HG02763 (cell line): ENCODE measurements around the gene RBM33.
"Not testable (repeated sequence)": the region's sequence is repeated elsewhere in the genome, so short reads cannot be mapped to it uniquely, and the experiment has no call there.

Experiments used
- ATAC-seq: cut with Tn5 transposase; IDR thresholded peaks from one replicate; pipeline ENCODE4 v1.9.1; 2021; ENCODE audit warnings: mild to moderate bottlenecking, moderate library complexity; ENCODE audit not compliant: unreplicated experiment

Gene RBM33

DNA sequence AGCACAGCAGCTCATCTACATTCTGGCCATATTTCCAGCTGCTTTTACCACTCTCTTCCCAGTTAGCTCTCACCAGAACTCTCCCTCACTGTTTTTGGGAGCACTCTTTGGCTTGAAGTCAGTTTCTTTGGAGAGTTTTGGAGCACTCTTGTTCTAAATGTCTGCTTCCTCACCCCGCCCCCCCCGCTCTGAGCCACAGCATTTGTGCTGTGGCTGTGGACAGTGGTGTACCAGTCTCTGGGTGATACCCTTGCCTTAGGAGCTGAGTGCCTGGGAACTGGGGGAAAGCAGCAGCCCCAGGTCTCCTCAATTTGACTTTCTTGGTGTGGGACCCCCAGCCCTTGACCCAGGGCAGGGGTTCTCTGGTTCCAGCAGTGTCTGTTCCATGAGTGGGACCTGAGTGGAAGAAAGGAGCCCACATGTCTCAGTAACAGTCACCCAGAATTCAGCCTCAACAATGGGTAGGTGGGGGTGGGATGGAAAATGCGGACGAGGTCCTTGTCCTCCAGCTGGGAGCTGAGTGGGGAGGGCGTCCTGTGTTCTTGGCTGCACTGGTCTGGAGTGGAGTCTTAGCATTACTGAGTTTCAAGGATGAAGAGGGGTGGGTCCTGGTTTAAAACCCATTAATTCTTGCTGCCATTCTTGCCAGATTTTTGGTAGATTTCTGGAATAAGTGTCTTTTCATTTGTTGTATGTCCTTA is 18.0 kb downstream of the RBM33 start:
- ATAC-seq, result no peak

DNA sequence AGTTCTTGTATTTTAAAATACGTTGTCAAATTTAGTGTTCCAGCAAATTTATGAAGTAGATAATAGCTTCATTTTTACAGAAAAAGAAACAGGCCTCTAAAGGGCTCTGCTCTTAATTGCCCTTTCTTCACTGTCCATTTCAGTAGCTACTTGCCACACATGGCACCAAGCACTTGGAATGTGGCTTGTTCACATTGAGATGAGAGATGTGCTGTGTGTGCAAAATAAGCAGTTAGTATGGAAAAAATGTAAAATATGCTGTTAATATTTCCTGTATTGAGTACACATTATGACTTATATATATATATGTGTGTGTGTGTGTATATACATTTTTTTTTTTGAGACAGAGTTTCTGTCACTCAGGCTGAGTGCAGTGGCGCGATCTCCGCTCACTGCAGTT is 19.5 kb downstream of the RBM33 start:
- ATAC-seq, result no peak

DNA sequence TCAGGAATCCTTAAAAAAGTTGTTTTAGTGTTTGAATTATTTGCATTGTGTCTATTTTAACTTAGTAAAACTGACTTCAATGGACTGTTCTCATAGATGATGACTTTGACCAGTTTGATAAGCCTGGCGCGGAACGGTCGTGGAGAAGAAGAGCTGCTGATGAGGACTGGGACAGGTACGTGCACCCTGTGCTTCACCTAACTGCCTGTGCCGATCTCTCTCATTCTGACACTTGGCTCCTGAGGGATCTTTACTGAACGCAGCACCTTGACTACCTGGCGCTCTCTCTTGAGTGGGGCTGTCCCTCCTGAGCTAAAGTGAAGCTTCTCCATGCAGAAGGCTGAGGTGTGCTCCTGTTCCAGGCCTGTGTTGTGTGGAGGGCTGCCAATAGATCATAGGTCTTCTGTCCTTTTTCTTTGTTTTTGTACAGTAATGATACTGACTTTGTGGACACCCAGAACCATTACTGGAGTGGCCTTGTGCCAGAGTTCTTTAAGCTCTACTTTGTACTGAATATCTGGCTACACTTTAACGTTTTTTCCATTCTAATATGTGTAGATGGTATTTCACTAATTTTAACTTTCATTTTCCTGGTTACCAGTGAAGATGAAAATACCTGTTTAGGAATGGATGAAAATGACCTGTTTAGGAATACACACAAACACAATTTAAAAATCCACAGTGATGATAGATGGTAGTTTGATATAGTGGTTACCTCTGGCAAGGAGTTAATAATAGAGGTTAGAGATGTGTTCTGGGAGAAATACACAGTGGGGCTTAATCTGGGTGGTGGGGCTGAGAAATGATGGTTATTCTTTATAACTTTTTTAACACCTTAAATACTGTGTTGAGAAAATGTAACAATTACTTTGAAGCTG is 20.9 kb downstream of the RBM33 start:
- no peak for ATAC-seq

DNA sequence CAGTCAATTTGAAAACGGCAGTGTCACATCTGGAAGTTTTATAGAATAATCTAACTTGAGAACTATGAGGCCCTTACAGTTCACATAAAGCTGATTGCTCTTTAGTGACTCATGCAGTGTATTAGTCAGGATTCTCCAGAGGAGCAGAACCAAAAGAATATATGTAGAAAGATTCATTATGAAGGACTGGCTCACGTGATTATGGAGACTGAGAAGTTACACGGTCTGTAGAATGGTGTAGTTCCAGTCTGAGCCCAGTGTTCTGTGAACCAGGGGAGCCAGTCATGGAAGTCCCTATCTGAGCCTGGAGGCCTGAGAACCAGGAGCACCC is 21.5 kb downstream of the RBM33 start:
- no peak for ATAC-seq

DNA sequence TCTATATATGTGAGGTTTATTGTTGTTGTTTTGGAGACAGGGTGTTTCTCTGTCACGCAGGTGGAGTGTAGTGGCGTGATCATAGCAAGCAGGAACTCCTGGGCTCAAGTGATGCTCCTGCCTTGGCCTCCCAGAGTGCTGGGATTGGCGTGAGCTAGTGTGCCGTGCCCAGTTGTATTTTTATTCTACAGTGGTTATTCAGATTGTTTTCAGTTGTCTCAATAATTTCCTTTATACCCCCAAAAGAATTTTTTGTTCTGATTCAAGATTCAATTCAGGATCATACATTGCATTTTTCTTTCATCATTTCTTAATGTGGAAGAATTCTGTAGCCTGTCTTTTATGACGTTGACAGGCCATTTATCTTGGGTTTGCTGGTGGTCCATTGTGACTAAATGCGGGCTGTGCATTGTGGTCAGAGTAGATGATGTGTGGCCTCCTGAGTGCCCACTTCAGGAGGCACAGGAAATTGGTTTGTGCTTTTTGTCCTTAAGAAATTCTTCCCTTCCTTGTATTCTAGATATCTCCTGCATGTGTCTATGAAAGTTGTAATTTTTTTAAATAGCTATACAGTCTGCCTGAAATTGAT is 22.9 kb downstream of the RBM33 start:
- no peak for ATAC-seq

DNA sequence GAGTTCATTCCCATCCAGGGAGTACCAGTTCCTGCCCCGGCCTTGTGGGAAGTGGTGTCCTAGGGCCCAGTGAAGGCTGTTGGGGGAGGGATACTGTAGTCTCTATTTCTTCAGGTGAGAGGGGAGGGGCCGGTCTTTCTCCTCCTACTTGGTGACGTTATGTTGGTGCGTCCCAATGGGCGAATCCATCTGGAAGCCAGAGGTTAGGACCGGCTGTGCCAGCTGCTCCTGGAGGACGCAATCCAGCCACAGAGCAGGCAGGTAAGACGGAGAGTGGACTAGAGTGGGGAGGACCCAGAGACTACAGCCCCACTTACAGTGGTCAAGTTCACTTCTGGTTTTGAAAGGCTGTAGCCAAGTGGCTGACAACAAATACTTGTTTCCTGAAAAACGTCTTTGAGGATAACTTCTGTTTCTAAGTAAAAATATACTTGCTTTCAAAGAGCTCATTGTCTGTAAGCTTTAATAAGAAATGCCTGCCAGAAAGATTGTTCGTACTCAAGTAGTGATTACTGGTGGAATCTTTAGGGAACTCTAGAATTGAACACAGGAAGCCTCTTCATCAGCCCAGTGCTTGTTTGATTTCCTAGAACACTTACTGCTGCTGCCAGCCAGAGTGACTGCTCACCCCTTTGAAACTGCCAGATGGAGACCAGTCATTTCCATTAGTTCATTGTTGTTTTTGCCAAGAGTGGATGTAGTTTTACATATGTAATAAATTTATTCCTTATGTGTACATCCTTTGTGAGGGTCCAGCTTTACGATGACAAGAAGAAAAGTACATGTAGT is 25.4 kb downstream of the RBM33 start:
- ATAC-seq, result no peak

DNA sequence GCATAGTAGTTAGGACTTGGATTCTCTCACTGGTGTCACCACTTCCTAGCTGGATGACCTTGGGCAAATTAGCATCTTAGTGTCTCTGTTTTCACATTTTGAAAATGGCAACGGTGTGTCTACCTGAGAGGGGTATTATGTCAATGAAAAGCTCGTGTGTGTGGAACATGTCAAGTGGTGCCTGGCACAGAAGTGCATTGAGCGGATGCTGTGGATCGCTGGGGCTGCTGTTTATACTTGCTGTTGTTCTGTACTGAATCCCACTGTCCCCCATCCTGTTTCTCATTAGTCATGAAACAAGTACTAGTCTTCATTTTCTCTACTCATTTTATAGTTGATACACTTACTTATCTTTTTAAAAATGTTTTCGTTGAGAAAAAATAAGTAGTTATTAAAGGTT is 26.1 kb downstream of the RBM33 start:
- no peak for ATAC-seq

DNA sequence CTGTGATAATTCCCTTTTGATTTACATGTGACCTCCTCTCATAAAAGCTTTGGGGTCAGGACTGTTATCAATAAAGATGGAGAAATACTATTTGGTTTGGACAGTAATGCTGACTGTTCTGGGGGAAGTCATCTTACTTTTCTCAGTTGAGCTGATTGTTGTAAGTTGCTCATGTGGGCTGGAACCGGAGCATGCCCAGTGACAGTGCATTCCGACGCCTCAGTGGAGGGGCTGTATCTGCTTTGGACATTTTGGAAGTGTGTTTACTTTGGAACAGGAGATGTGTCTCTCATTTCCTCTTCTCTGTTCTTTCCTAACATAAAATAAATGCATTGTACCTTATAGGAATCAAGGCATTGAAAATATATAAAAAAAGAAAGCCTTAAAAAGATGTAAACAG is 30.1 kb downstream of the RBM33 start:
- no peak for ATAC-seq

DNA sequence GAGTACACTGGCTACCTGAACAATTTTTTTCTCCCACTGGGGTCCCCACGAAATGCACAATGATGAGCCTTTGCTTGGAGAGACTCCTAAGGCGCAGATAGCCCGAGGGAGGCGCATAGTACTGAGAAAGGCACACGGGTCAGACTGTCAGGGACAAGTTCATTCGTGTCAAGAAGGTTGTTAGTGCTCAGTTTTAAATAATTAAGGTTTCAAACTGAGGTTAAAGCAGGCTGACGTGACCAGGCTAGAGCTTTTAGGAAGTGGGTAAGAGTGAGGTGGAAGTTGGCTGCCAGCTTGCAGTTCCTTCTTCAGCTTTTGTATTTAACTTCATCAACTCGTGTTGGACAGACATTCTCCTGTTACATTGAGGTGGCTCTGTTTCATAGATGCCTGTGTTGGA is 31.6 kb downstream of the RBM33 start:
- ATAC-seq, result no peak

DNA sequence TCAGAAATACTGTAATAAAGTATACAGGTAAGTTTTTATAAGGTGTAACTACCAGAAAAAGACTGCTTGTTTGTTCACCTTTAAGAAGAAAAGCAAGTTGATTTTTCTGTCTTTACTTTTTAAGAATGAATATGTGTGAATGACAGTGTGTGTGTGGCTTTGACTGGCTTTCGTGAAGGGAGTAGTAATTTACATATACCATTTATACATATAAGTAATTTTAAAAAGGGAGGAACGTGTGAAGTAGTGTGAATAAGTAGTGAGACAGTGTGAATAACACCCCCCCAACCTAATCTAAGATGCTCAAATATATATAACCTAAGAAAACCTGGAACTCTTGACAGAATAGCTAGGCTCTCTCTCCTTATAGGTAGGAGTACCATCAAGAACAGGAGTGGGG is 33.2 kb downstream of the RBM33 start:
- no peak for ATAC-seq

DNA sequence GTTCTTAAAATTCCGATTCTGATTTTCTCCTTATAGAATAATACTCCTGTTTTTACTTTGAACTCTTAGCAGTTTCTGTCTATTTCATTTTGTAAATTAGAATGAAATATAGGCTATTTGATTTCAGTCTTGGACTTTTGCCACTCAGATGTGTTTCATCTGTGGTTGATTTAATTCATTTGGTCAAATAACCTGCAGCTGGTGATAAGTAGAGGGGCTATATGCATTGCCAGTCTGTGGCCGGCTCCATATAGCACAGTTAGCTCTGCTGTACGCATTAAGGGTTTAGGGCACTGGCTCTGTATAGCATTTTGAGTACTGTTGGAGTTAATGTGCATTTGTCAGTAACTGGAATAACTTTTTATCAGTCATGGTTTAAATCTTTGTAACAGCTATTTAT is 35.7 kb downstream of the RBM33 start:
- ATAC-seq, result no peak

DNA sequence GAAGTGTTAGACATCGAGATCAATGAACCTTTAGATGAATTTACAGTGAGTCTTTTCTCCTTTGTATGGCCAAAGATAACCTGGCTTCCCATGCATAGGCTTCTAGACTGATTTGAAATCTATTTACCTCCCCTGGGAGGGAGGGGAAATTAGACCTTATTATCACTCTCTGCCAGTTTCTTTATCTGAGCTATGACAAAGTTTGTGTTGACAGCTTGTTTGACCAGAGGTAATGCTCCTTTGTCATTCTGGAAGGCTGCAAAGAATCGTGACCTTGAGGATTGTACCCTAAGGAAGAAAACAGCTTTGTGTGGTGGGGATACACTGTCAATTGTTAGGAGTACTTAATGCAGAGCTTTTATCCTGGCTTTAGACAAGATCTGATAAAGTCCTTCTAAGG is 36.4 kb downstream of the RBM33 start:
- ATAC-seq, result no peak

DNA sequence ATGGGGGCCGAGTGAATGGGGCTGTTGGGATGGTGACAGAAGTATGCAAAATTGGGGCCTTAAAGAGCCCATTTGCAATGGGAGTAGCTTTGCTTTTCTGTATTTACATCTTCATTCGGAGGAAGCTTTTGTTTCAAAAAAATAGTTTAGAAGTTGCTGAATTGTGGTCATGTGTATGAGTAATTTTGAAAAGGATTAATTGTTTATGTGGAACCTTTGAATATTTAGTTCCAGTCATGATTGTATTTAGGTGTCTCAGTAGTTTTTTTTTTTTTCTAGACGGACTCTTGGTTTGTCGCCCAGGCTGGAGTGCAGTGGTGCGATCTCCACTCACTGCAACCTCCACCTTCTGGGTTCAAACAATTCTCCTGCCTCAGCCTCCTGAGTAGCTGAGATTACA is 37.2 kb downstream of the RBM33 start:
- no peak for ATAC-seq

DNA sequence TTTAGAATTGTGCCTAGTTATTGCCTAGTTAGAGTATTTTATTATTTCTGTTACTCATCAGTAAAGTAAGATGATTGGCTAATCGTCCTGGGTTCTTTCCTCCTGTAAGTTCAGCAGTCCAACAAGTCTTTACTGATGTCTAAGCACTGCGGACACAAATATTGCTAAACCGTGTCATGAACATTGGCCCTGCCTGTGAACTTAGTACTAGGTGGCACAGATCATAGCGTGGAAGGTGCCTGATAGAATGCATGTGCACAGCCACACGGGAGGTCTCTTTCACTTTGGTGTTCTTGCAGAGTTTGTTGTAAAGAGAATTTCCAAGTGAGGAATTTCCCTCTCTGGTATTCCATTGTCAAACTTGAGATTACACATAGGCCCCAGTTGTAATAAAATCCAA is 38.0 kb downstream of the RBM33 start:
- no peak for ATAC-seq

DNA sequence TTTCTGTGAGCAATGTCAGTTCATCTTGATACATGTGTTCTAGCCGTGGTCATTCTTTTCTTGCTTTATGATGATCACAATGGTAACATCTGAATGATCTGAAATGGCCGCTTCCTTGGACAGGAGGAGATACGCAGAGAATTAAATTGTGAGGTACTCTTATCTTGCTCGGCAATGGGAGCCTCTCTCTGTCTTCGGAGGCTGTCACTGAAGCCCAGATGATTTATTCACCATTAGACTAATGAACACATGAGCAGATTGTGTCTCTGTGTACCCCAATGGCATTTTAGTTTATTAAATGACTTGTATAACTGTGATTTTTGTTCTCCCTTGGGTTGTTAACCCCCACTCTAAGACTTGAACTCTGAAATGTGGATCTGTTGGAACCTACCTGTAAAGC is 38.6 kb downstream of the RBM33 start:
- no peak for ATAC-seq

DNA sequence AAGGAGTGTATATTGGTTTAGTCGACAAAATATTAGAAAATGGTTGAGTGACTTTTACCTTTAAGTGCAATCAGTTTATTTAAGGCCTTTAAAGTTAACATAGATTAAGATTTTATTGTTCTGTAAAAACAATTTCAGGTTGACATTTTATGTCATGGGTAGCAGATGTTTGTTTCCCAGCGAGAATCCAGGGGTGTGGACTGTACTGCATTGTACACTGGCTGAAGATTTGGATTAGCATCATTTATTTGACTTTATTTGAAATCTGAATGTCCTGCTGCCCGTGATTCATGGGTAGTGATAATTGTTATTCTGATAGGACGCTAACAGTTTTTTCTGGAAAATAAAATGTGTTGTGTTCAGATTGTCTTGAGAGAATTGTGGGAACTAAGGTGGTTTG is 39.3 kb downstream of the RBM33 start:
- ATAC-seq, result no peak

DNA sequence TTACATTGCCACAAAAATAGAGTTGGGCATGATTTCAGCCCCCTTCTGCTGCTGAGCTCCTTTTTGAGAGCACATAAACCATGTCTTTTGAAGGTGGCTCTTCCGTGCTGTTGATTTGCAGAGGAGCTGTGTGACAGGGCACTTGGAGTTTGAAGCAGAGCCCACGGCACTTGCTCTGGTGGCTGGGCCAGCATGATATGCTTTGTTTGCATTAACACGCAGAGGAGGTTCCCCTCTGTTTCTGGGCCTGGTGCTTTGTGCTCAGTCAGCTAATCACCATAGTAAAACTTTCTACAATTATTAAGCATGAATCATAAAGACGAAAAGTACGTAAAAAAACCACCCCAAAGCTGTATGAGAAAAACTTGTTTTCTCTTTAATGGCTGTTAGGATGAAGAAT is 40.1 kb downstream of the RBM33 start:
- ATAC-seq, result no peak

DNA sequence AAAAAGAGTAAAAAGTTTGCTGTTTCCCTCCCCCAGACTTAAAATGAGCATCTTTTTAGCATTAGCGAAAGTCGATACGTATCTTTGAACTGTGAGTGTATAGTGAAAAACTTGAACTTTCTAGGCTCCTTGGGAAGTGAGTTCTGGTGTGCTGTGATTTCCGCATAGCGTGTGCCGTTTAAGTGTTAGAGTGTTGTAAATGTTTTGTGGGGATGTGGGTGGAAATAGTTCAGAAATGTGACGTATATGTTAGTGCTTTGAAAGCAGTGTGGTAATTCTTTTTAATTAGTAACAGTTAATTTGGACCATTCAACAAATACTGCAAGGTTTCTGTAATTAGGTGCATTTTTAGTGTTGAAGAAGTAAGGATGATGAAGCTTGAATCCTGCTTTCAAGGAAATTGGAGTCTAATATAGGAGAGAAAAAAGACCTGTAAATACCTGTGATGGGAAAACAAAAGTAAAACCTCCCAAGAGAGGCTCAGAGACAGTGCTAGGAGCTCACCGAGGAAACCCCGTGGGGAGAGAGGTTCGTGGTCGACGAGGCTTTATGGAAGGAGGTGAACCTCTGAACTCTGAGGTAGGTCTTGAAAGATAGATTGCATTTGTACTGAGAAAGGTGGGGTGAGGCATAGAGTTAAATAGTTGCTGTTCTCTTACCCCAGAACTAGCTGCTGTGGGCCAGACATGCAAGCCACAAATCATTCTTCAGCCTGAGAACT is 40.8 kb downstream of the RBM33 start:
- ATAC-seq, result no peak

DNA sequence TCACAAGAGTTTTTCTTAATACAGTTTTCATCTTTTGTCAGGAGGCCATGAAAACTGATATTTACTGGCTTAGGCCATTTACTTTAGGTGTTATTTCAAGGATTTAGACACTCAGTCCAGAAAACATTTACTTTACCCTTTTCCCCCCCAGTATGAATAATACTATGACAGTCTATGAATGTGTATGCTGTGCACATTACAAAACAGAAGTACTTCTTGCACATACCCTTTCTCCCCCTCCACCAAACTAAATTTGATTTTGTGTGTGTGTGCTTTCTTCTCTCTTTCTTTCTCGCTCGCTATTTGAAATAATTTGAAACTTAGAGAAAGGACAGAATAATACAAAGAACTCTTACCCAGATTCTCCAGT is 41.3 kb downstream of the RBM33 start:
- ATAC-seq, result no peak

DNA sequence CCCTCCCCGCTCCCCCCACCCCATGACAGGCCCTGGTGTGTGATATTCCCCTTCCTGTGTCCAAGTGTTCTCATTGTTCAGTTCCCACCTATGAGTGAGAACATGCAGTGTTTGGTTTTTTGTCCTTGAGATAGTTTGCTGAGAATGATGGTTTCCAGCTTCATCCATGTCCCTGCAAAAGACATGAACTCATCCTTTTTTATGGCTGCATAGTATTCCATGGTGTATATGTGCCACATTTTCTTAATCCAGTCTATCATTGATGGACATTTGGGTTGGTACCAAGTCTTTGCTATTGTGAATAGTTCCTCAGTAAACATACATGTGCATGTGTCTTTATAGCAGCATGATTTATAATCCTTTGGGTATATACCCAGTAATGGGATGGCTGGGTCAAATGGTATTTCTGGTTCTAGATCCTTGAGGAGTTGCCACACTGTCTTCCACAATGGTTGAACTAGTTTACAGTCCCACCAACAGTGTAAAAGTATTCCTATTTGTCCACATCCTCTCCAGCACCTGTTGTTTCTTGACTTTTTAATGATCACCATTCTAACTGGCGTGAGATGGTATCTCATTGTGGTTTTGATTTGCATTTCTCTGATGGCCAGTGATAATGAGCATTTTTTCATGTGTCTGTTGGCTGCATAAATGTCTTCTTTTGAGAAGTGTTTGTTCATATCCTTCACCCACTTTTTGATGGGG is 42.3 kb downstream of the RBM33 start:
- not testable (repeated sequence) for ATAC-seq
